Mesothelial cell of epicardium (in vitro differentiated cells): ENCODE measurements around the gene MCF2L. TPM values are rescaled to one million over a fixed set of nuclear protein-coding genes. Genes with fewer than 3 reads are reported as not detected.

Experiments used
- DNase-seq, 2 experiments: peaks; one replicate each; pipeline ENCODE4 v3.0.0; 2021; ENCODE audit warnings: low spot score in 2 of 2; ENCODE audit not compliant: unreplicated experiment in 2 of 2
- H3K27ac Mint-ChIP-seq: 2 replicates; pipeline ENCODE4 v1.8.0; 2021; ENCODE audit warnings: mixed read lengths
- H3K27me3 Mint-ChIP-seq: 2 replicates; pipeline ENCODE4 v1.8.0; 2021; ENCODE audit warnings: low read depth, mixed read lengths
- H3K36me3 Mint-ChIP-seq: 2 replicates; pipeline ENCODE4 v1.8.0; 2021; ENCODE audit warnings: mixed read lengths
- H3K4me1 Mint-ChIP-seq: 2 replicates; pipeline ENCODE4 v1.8.0; 2021; ENCODE audit warnings: mixed read lengths
- H3K4me3 Mint-ChIP-seq: 2 replicates; pipeline ENCODE4 v1.8.0; 2021; ENCODE audit warnings: mild to moderate bottlenecking, moderate library complexity, mixed read lengths
- H3K9me3 Mint-ChIP-seq: 2 replicates; pipeline ENCODE4 v1.8.0; 2021; ENCODE audit warnings: mixed read lengths
- total RNA-seq: library from RNA; stranded (reverse); gene quantifications from 3 replicates; pipeline ENCODE4 v1.2.1, GENCODE V29; 2021
- TF ChIP-seq, protein P1 (sequence below): fragments of 200-600 bp; sonication (generic); IDR thresholded peaks from one replicate; pipeline ENCODE4 v1.5.0; 2021; ENCODE audit warnings: antibody characterized with exemption; ENCODE audit not compliant: unreplicated experiment

Gene MCF2L
- total RNA-seq, 1 donor from 2014 or later = 36.6 TPM

DNA sequence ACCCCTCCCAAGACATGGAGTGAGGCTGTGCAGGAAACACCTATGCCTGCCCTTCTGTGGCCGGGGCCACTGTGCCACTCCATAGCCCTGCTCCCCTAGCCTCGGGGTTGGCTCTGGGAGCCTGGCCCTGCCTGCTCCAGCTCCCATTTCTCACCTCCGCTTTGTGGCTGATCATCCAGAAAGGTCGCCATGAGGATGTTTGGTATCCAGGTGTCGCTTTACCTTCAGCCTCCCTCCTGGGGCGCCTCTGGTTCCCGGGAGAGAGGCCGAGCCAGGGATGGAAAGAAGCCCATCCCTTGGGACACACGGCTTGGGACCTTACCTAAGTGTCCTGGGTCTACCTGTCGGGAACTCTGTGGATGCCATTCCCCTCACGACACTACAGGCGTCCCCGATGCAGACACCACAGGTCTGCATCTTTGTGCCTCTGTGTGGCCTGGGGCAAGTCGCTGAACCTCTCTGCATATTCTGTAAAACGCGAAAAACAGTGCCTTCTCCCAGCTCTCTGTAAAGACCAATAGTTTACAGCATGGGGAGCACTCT lies 3.4 kb upstream of the MCF2L start:
- Mint-ChIP-seq H3K4me3 (no peak overlapping the region), H3K4me1 (peaks cover 15% of the 10 kb centered on the region), H3K27ac (no peak overlapping the region)

DNA sequence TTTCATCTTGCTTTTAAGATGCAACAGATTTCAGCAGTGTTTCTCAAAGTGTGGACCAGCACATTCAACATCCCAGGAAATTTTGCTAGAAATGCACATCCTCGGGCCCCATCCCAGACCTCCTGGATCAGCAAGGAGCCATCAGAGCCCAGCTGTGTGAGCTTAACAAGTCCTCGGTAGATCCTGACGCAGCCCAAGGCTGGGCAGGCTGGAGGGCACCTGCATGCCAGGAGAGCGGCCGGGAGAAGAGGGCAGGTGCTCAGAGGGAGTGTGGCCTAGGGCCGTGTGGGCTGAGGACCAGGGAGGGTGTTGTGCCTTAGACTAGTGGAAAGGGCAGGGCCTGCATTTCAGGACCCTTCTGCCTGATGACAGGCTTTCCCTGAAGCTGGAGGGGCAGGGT lies 2.2 kb upstream of the MCF2L start:
- no peaks in the 10 kb centered on the region for H3K36me3 Mint-ChIP-seq
- no peak for DNase-seq
- H3K4me3 Mint-ChIP-seq = no peak overlapping the region
- peaks cover 30% of the 10 kb centered on the region for H3K27me3 Mint-ChIP-seq
- H3K9me3 Mint-ChIP-seq = peaks cover 3% of the 10 kb centered on the region
- peaks cover 15% of the 10 kb centered on the region for H3K4me1 Mint-ChIP-seq
- no peak overlapping the region for H3K27ac Mint-ChIP-seq
- TF ChIP-seq, protein P1, sequence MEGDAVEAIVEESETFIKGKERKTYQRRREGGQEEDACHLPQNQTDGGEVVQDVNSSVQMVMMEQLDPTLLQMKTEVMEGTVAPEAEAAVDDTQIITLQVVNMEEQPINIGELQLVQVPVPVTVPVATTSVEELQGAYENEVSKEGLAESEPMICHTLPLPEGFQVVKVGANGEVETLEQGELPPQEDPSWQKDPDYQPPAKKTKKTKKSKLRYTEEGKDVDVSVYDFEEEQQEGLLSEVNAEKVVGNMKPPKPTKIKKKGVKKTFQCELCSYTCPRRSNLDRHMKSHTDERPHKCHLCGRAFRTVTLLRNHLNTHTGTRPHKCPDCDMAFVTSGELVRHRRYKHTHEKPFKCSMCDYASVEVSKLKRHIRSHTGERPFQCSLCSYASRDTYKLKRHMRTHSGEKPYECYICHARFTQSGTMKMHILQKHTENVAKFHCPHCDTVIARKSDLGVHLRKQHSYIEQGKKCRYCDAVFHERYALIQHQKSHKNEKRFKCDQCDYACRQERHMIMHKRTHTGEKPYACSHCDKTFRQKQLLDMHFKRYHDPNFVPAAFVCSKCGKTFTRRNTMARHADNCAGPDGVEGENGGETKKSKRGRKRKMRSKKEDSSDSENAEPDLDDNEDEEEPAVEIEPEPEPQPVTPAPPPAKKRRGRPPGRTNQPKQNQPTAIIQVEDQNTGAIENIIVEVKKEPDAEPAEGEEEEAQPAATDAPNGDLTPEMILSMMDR = no peak

More for the DNA sequence above, 3.4 kb upstream of the MCF2L start:
- Mint-ChIP-seq H3K36me3 (no peaks in the 10 kb centered on the region), H3K9me3 (no peaks in the 10 kb centered on the region), H3K27me3 (peaks cover 21% of the 10 kb centered on the region)
- TF ChIP-seq, protein P1 = no peak
- no peak for DNase-seq

DNA sequence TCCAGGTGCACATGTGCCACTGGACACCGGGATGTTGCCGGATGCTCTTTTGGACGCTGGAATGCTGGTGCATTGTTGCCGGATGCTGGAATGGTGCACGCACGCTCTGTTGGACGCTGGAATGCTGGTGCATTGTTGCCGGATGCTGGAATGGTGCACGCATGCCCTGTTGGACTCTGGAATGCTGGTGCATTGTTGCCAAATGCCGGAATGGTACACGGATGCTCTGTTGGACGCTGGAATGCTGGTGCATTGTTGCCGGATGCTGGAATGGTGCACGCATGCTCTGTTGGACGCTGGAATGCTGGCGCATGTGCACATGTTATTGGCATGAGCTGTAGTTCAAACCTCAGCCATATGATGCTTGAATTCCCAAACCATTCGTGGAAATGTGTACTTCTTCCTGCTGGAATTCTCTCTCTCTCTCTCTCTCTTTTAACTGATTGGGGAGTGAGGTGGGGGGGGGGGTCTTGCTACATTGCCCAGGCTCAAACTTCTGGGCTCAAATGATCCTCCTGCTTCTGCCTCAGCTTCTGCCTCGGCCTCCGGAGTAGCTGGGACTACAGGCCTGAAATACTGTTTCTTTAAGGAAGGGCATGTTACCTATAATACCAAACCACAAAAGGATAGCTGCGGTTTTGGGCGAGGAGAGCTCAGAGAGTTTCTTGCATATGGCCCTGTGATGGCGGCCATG lies 1.2 kb upstream of the MCF2L start:
- no peak overlapping the region for H3K27ac Mint-ChIP-seq

DNA sequence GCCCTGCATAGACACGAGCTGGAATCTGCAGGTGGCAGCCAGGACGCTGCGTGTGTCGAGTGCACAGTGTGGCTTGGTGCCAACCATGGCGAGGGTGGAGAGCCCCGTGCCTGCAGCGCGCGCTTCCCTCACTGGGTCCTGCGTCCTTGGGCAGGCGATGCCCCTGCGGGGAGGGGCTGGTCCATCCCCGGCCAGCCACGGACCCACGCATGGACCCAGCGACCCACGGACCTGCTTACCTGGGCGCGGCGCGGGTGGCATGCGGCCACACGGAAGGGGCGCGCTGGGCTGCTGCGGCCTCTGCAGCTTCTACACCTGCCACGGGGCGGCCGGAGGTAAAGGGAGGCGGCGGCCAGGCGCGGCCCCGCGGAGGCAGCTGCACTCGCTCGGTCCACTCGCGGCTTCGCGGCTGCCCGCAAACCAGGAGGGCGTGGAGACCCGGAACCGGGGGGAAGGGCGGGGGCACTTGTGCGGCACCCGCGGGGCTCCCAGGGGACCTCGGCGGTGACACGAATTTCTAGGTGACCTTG lies 569 bp upstream of the MCF2L start:
- H3K36me3 Mint-ChIP-seq = no peaks in the 10 kb centered on the region
- H3K9me3 Mint-ChIP-seq = peaks cover 11% of the 10 kb centered on the region
- DNase-seq = peak in 1 of 2 experiments; percentile 56
- H3K4me1 Mint-ChIP-seq = peaks cover 15% of the 10 kb centered on the region
- H3K27me3 Mint-ChIP-seq = peaks cover 35% of the 10 kb centered on the region
- TF ChIP-seq, protein P1 = no peak
- peak overlapping the region; percentile 68 for H3K4me3 Mint-ChIP-seq
- no peak overlapping the region for H3K27ac Mint-ChIP-seq

More for the DNA sequence above, 1.2 kb upstream of the MCF2L start:
- DNase-seq = no peak
- Mint-ChIP-seq H3K4me1 (peaks cover 15% of the 10 kb centered on the region), H3K9me3 (peaks cover 11% of the 10 kb centered on the region), H3K4me3 (peak overlapping the region; percentile 68), H3K27me3 (peaks cover 32% of the 10 kb centered on the region), H3K36me3 (no peaks in the 10 kb centered on the region)
- TF ChIP-seq, protein P1 = no peak

DNA sequence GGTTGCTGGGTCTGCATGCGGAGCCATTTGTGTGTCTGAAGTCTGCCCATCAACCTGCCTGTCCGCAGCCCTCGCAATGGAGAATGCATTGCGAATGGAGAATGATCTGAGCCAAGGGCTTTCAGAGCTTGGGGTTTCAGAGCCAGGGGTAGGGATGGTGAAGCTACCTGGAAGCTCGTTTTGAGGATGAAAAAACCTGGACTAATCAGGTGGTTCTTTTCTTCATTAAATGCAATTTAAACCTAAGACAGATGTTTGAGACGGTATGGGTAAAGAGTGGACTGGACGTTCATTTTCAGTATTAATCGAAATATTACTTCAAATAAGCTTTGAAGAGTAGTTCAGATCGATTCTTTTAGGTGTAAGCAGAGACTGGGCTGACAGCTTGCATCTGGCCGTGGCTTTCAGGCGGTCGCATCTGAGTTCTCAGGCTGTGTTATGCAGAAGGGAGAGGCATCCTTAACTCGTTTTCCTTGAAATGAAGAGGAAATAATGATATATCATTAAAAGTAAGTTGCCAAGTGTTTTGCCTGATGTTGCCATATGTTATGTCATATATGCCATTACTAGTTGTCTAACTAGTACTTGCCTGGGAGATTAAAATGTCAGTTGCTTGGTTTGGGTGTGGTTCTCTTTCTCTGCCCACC lies 801 bp downstream of the MCF2L start:
- peak overlapping the region; percentile 72 for H3K27ac Mint-ChIP-seq
- no peaks in the 10 kb centered on the region for H3K36me3 Mint-ChIP-seq
- no peak for DNase-seq
- peak overlapping the region; percentile 84 for H3K4me3 Mint-ChIP-seq
- H3K9me3 Mint-ChIP-seq = peaks cover 11% of the 10 kb centered on the region
- H3K27me3 Mint-ChIP-seq = peaks cover 42% of the 10 kb centered on the region
- TF ChIP-seq, protein P1 = no peak
- H3K4me1 Mint-ChIP-seq = peaks cover 15% of the 10 kb centered on the region
